Body of pancreas (tissue), 4 donors: ENCODE data around the gene OR10W1. TPM values are rescaled to one million over a fixed set of nuclear protein-coding genes. Genes with fewer than 3 reads are reported as not detected.

Source experiments
- ATAC-seq: fragments of 150-250 bp; one replicate; pipeline ENCODE4 v1.9.1; 2016
- DNase-seq, 4 donors: peaks; one replicate each; pipeline ENCODE4 v3.0.0-alpha.2; 2019
- H3K27ac ChIP-seq, 4 donors: fragments of 200-600 bp; sonication (generic); 1 replicate in 3 of 4; 2 replicates in 1 of 4; pipeline versions ENCODE4 v1.5.1 to v1.6.1; 2016 to 2019; ENCODE audit warnings: mild to moderate bottlenecking in 1 of 4, mixed read lengths in 1 of 4, moderate library complexity in 1 of 4
- H3K27me3 ChIP-seq, 2 donors: fragments of 200-600 bp; sonication (generic); one replicate each; pipeline ENCODE4 v1.6.0; 2016; ENCODE audit warnings: mild to moderate bottlenecking in 1 of 2
- H3K36me3 ChIP-seq, 2 donors: fragments of 200-600 bp; sonication (generic); replicated peaks in 1 of 2; 2 replicates each; pipeline ENCODE4 v1.5.1; 2016; ENCODE audit warnings: low read depth in 2 of 2; ENCODE audit not compliant: insufficient read depth in 1 of 2
- H3K4me1 ChIP-seq: fragments of 200-600 bp; sonication (generic); one replicate; pipeline ENCODE4 v1.6.0; 2016
- H3K4me3 ChIP-seq, 2 donors: fragments of 200-600 bp; sonication (generic); 1 replicate in 1 of 2; 2 replicates in 1 of 2; pipeline ENCODE4 v1.5.1; 2016 to 2019
- H3K9me3 ChIP-seq, 3 donors: fragments of 200-600 bp; sonication (generic); 1 replicate in 2 of 3; 2 replicates in 1 of 3; pipeline ENCODE4 v1.5.1; 2016
- CTCF ChIP-seq, 7 experiments: fragments of 450-650 bp in 4 of 7; fragments of 200-600 bp in 3 of 7; sonication (generic) in 3 of 7; IDR thresholded peaks; one replicate each; pipeline ENCODE4 v1.5.1; 2016 to 2019; ENCODE audit warnings: antibody characterized with exemption in 7 of 7
- POLR2A ChIP-seq, 3 donors: fragments of 450-650 bp; IDR thresholded peaks; one replicate each; pipeline ENCODE4 v1.6.1; 2016; ENCODE audit warnings: antibody characterized with exemption in 3 of 3, mild to moderate bottlenecking in 2 of 3
- WGBS, 2 donors: methylation state at CpG; one replicate each; pipeline ENCODE4 v1.1.5; 2017; 5-methylcytosine and 5-hydroxymethylcytosine counted together
- intact Hi-C: fragments of 100-400 bp; cut with DNase I; formaldehyde crosslinking; loops from one replicate; pipeline ENCODE4 v1.15.1; 2023
- total RNA-seq, 2 donors: library from RNA; depleted of rRNA; stranded (reverse); fragments of >200 nt; gene quantifications; one replicate each; pipeline ENCODE4 v1.1.0, GENCODE V29; 2016

OR10W1 gene
- not detected for total RNA-seq

- Histone ChIP-seq H3K4me3 (no peak within 1 kb of the TSS), H3K9me3 (no peaks in the 10 kb centered on the region), H3K4me1 (no peaks in the 10 kb centered on the region), H3K27ac (no peak within 1 kb of the TSS), H3K36me3 (no peaks in the 10 kb centered on the region), H3K27me3 (no peaks in the 10 kb centered on the region)
- WGBS, 2 donors, result 87 to 91% methylated on average over 2 of the region's 2 CpGs
- DNase-seq (no peak), ATAC-seq (no peak)
- intact Hi-C loops, result no loop called here
- TF ChIP-seq CTCF (IDR thresholded peaks at IDR 0.05) (no peak), POLR2A (IDR thresholded peaks at IDR 0.05) (no peak)
Observed at GRCh38 chr11:58268142-58268541, at the start of gene OR10W1. Gene OR10W1 (minus strand): TSS chr11:58268260. CDS start chr11:58267858, 402 bp downstream.

- Histone ChIP-seq H3K4me1 (no peaks in the 10 kb centered on the region), H3K4me3 (no peak overlapping the region), H3K36me3 (no peaks in the 10 kb centered on the region), H3K27ac (no peak overlapping the region), H3K9me3 (no peaks in the 10 kb centered on the region), H3K27me3 (no peaks in the 10 kb centered on the region)
- 56 to 61% methylated on average over 2 of the region's 2 CpGs for WGBS, 2 donors
- TF ChIP-seq POLR2A (IDR thresholded peaks at IDR 0.05) (no peak), CTCF (IDR thresholded peaks at IDR 0.05) (no peak)
- DNase-seq (no peak), ATAC-seq (no peak)
- intact Hi-C loops, result no loop called here
Observed at GRCh38 chr11:58316142-58316541, 48.1 kb upstream of the OR10W1 start.

GRCh38 chr11:58301576-58301975 lies 33.5 kb upstream of the OR10W1 start:
- DNase-seq, result no peak
- no peak for TF ChIP-seq CTCF (IDR thresholded peaks at IDR 0.05)
- TF ChIP-seq POLR2A (IDR thresholded peaks at IDR 0.05), result no peak
- Histone ChIP-seq H3K9me3 (no peaks in the 10 kb centered on the region), H3K36me3 (no peaks in the 10 kb centered on the region), H3K27me3 (no peaks in the 10 kb centered on the region), H3K4me1 (no peaks in the 10 kb centered on the region), H3K27ac (no peak overlapping the region), H3K4me3 (no peak overlapping the region)
- no peak for ATAC-seq
- intact Hi-C loops, result no loop called here
- WGBS, 2 donors, result 69 to 74% methylated on average over 2 of the region's 2 CpGs

- Histone ChIP-seq H3K27ac (no peak overlapping the region), H3K9me3 (no peaks in the 10 kb centered on the region), H3K4me3 (no peak overlapping the region), H3K36me3 (no peaks in the 10 kb centered on the region), H3K4me1 (no peaks in the 10 kb centered on the region), H3K27me3 (no peaks in the 10 kb centered on the region)
- DNase-seq (no peak), ATAC-seq (no peak)
- WGBS, 2 donors, result 82 to 87% methylated on average over 21 of the region's 21 CpGs
- intact Hi-C loops, result no loop called here
- TF ChIP-seq CTCF (IDR thresholded peaks at IDR 0.05) (no peak), POLR2A (IDR thresholded peaks at IDR 0.05) (no peak)
Observed at GRCh38 chr11:58292017-58292416, 24.0 kb upstream of the OR10W1 start.

- H3K4me1 ChIP-seq, result no peaks in the 10 kb centered on the region
- TF ChIP-seq CTCF (IDR thresholded peaks at IDR 0.05) (no peak), POLR2A (IDR thresholded peaks at IDR 0.05) (no peak)
- no peaks in the 10 kb centered on the region for H3K9me3 ChIP-seq
- DNase-seq (no peak), ATAC-seq (no peak)
- intact Hi-C loops, result no loop called here
- H3K36me3 ChIP-seq, result no peaks in the 10 kb centered on the region
- no peak overlapping the region for H3K27ac ChIP-seq
- no peak overlapping the region for H3K4me3 ChIP-seq
- H3K27me3 ChIP-seq, result no peaks in the 10 kb centered on the region
- 49 to 62% methylated on average over 4 of the region's 4 CpGs for WGBS, 2 donors
Observed at GRCh38 chr11:58289266-58289665, 21.2 kb upstream of the OR10W1 start.
